SK-MEL-5 (cell line): ENCODE measurements around the gene PTPRD. TPM values are rescaled to one million over a fixed set of nuclear protein-coding genes. Genes with fewer than 3 reads are reported as not detected.
"Not testable (repeated sequence)": the region's sequence is repeated elsewhere in the genome, so short reads cannot be mapped to it uniquely, and the experiment has no call there.

Experiments
- DNase-seq: peaks from one replicate; pipeline ENCODE4 v3.0.0-alpha.2; 2016; ENCODE audit warnings: low read depth, low spot score
- in situ Hi-C: cut with HindIII; loops from 2 replicates; pipeline ENCODE4 v1.10.0; 2016; ENCODE audit warnings: low sequenced_read_pairs, high pct_unique_total_duplicates, low pct_unique_long_range_greater_than_20kb
- total RNA-seq: library from RNA; depleted of rRNA; stranded (reverse); fragments of >200 nt; shearing (Covaris generic); gene quantifications from 2 replicates; pipeline ENCODE4 v1.2.3, GENCODE V29; 2014

PTPRD gene
- total RNA-seq, 1 experiment from 2014 or later, result 2.1 TPM

DNA sequence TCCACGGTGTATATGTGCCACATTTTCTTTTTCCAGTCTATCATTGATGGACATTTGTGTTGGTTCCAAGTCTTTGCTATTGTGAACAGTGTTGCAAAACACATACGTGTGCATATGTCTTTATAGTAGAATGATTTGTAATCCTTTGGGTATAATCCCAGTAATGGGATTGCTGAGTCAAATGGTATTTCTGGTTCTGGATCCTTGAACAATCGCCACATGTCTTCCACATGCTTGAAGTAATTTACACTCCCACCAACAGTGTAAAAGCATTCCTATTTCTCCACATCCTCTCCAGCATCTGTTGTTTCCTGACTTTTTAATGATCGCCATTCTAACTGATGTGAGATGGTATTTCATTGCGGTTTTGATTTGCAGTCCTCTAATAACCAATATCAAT is 267.2 kb downstream of the PTPRD start:
- in situ Hi-C loops, DNase-seq: not testable (repeated sequence)

DNA sequence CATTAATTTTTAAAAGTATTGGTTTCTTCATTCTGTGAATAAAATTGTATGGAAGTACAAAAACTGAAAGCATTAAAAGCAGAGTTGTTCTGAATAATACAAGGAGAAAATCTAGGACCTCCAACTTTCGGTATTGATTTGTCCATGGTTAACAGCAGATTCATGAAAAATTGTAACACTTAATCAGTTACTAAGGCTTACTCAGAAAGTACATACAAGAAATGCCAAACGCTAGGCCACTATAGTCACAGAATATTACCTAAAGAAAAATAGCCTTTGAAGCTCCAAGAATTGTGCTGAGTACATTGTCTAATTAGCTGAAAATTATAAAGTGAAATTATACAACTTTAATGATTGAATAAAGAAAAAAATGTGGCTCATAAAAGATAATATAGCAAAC is 271.7 kb downstream of the PTPRD start:
- in situ Hi-C loops, result no loop called here
- DNase-seq, result no peak

DNA sequence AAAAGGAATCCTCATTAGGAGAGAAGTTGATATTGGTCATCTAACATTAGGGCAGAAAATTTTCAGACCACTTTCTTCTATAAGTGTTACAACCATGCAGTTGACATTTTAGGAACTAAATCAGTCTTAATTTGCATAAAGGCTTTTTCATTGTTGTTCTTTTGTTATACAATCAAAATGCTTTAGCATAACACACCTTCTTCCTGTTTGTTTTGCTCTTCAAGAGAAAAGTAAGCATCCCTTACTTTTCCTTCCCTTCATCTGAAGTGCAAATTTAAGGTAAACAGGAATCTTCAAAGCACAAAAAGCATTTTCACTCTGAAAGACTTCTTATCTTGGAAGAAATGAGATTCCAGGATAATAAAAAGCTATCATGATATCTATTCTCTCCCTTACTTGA is 273.6 kb downstream of the PTPRD start:
- no peak for DNase-seq
- in situ Hi-C loops, result no loop called here

DNA sequence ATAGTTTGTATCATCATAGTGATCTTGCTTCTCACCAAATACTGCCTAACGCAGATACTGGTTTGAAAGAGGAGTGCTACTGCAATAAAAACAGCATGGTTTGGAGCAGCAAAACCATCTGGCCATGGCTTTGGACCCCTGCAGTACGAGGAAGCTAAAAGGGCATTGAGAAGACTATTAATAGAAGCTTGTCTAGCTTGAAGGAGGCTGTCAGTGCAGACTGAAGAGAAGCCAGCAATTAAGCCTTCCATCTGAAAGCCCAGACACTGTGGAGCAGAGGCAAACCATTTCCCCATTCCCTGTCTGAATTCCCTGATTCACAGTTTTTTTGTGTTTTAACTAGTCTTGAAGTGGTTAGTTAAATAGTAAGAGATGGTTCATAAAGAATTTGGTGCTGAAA is 281.6 kb downstream of the PTPRD start:
- no peak for DNase-seq
- in situ Hi-C loops, result no loop called here

DNA sequence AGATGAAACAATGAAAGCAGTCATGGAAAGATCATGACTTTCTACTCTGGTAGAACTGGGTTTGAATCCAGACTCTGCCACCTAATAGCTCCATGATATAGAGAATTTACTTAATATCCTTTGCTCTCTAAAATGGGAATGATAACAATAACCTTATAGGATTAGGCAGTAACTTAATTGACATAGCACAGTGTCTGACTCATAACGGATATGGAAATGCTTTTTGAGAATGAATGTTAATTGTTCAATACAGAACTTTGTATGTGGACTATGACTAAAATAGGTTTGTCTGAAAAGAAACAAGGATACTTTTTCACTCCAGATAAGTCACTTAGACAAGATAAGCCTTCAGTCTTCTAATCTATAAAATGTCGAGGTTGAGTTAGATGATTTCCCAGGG is 330.7 kb downstream of the PTPRD start:
- DNase-seq, result no peak
- in situ Hi-C loops, result no loop called here

DNA sequence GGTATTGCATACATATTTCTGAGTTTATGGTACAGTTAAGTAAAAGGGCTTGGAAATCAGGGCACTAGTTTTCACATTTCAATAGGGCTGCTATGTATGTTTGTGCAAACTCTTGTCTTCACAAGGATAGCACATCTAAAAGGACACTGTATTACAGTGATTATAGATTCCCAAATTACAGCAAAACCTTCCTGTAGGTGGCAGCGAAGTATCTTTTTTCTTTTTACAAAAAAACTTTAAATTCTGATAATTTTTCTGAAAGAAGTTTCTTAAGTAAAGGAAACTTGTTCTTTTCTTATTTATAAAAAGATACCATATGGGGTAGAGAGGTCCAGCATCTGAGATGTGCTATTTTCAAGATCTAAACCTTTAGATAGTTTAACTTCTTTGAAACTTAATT is 337.8 kb downstream of the PTPRD start:
- in situ Hi-C loops, result no loop called here
- no peak for DNase-seq

DNA sequence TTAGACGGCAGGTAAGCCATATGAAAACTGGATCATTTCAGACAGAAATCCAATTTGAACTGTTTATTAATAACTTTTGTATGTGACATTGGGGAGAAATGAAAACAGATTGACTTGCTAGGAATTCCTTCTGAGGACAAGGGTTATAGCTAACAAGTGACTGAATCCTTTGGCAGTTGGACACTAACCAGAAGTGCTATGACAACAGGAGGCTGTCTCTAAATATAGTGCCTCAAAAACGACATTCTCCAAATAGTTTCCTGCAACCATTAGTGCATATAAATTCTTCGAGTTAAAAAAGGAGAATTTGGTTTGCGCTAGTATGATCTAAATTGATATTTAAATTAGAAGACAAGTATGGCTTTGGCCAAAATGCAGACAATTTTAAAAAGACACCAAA is 338.6 kb downstream of the PTPRD start:
- no peak for DNase-seq
- in situ Hi-C loops, result no loop called here

DNA sequence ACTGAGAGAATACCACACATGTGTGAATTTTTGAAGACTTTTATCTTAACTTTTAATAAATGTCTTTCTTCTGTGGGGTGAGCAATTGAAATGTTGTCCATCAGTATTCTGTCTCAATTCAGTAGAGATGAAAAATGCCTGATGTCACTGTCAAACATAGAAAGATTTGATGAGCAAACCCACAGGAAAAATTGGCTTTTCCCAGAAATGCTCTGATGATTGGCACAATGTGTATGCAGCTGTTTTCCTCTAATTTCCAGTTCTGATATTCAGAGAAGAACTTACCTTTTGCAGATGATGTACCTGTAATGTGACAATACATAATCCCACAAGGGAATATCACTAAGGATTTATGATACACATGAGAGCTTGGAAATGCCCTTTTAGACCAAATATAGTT is 340.0 kb downstream of the PTPRD start:
- in situ Hi-C loops, result no loop called here

DNA sequence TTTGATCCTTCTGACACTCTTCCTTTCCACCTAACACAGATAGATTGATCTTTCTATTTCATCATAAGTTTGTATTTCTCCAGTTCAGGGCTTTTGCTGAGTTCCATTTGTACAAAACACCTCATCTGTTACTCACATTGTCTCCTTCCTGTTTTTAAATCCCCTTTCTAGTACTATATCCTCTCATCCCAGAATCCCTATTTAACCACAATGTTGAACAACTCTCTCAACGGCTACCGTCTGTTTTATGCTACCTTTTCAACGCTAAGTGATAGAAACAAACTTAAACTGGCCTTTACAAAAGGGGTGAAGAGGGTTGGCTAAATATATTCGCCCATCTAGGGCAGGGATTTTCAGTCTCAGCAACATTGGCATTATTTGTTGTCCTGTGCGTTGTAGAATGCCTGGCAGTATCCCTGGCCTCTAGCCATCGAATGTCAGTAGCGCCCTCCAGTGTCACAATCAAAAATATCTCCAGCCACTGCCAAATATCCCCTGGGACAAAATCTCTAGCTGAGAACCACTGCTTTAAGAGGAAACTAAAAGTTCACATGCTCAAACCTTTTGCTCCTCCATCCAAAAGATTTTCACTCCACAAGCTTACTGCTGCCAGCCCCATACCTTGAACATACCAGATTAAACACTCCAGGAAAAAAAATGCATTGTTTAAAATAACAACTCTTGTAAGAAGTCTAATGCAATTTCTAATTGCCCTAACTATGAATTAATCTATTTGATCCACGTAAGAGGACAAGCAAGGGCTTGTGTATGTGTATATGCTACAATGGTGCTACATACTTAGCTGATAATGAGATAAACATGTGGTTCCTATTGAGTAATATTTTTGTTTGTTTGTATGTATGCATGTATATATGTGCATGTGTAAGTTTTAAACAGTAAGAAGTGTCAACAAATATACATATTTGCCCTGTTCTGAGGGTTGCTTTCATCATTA is 344.0 kb downstream of the PTPRD start:
- in situ Hi-C loops, result no loop called here
- DNase-seq, result peak; percentile 76

More for the DNA sequence above, 340.0 kb downstream of the PTPRD start:
- DNase-seq, result no peak

DNA sequence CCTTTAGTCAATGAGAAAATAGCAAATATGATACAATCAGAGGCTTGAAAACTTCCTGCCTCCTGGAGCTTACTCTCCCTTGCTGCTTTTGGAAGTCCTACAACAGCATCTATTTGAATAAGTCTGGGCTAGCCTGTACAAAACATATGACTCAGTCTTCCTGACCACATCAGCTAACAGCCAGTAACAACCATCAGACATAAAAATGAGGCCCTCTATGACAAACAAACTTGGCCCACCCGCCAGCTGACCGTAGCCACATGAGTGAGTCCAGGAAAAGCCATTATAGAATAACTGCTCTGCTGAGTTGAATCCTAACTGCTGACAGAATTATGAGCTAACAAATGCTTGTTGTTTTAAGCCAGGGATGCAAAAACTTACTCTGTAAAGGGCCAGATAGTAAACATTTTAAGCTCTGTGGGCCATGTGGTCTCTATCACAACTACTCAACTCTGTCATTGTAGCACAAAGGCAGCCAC is 347.6 kb downstream of the PTPRD start:
- DNase-seq, result peak; percentile 7
- in situ Hi-C loops, result no loop called here

DNA sequence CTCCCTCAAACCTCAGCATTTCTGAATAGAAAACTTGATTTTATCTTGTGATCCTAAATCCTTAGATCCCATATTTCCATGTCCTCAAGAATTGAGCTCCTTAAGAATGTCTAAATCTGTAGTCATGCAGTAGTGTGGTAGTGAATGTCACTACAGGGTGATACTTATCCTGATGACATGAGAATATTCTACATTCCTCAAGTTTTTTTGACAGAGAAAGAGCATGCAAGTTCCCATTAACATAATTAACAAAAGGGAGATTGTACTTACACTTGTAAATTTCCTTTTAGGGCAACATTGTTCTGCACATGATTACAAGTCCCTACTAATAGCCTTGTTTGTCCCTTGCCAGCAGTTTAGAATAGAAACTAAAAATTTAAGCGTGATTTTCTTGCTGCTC is 352.3 kb downstream of the PTPRD start:
- in situ Hi-C loops, result no loop called here
- no peak for DNase-seq

DNA sequence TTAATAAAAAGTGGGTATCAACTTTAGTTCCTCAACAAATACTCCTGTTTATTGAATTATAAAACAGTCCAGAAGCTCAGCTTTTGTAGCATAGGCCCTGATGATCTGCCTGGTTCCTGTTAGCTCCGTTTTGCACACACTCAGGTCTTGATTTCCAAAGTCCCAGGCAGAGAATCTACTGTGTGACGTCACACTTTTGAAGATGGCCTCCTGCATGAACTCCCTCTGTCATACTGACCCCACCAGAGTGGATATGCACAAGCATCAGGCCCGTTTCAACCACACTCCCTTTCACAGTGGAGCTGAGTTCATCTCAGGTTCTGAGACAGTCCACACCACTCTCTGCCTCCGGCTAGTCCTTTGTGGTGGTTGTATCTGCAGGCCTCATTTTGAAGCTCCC is 353.1 kb downstream of the PTPRD start:
- no peak for DNase-seq
- in situ Hi-C loops, result no loop called here

DNA sequence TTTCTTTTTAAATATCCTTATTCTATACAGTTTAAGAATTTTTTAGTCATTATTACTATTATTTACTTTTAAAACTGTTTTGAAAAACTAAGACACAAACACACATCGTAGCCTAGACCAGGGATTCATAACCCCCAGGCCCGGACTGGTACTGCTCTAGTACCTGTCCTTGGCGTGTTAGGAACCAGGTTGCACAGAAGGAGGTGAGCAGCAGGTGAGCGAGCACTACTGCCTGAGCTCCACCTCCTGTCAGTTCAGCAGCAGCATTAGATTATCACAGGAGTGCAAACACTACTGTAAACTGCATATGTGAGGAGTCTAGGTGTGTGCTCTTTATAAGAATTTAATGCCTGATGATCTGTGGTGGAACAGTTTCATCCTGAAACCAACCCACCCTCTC is 357.0 kb downstream of the PTPRD start:
- DNase-seq, result no peak
- in situ Hi-C loops, result no loop called here

DNA sequence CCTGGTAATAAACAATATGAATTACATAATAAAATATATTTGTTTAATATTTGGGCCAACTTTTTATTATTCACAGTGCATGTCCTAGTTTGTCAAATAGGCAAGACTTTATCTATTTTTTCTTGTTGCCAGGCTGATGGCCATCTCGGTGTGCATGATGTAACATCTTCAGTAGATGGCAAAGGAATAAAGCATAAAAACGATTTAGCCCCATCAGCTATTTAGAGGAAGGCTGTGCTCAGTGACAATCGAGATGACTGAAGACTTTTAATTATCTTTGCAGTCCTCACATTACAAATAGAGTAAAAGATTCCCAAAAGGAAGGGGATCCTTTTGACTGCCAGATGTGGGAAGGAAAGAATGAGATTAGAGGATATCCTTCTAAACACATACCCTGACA is 358.5 kb downstream of the PTPRD start:
- in situ Hi-C loops, result no loop called here
- DNase-seq, result no peak

DNA sequence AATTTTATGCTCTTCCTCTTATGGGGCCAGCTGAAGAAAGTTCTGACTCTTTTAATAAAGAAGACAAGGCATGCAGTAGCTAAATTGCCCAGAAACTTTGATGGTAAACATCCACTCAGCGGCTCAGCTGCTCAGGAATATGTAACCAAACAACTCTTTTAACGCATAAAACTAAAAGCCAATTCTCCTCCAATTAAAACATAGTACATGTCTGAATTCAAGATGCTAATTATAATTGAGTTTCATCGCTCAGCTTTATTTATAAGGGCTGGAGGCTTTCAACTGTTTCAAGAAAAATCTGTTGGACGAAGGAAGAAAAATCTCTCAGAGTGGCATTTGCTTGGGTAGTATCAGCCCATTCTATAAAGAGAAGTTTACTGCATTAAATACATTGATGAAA is 359.5 kb downstream of the PTPRD start:
- no peak for DNase-seq
- in situ Hi-C loops, result no loop called here

DNA sequence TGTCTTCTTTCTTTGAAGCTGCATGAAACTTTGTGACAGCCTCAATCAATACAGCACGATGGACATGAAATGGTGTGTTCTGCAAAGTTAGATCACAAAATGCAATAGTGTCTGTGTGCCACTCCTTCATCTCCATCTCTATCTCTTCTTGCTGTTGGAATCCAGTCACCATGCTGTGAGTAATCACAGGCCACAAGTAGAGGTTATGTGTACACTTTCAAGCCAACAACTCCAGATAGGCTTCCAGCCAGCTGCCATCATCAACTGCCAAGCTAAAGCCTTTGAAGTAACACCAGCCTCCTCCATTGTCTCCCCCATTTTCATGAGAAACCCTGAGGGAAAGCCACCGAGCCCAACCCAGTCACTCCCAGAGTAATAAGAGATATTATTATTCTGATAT is 360.6 kb downstream of the PTPRD start:
- in situ Hi-C loops, result no loop called here
- no peak for DNase-seq

DNA sequence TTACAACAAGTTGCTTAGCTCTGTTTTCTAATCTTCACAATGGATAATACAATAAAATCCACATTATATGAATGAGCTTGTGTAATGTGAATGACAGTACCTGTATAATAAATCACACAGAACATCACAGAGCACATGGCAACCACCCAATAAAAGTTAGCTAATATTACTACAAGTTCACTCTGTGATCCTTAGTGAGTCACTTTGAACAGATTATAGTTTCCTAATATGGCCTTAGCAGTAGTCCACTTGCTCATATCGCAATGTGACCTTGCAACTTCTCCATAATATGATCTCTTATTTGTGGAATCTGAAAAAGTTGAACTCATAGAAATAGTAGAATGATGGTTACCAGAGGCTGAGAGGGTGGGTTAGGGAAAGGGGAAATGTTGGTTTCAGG is 361.3 kb downstream of the PTPRD start:
- DNase-seq, result no peak
- in situ Hi-C loops, result no loop called here

DNA sequence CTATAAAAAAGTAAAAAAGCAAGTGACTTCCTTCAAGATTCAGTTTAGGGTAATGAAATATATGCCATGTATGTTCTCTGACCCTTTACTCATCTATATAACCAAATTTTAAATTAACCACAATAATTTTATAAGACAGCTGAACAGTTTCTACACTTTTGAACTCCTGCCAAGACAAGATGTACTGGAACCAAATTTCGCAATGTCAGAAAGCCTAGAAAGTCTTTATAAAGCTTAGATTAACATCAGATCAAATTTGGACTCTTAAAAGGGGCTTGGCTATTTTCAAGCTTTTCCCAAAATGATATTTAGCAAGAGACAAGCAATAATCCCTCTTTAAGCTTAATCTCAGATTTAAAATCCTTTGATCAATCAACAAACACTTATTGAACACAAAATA is 362.6 kb downstream of the PTPRD start:
- DNase-seq, result no peak
- in situ Hi-C loops, result no loop called here

DNA sequence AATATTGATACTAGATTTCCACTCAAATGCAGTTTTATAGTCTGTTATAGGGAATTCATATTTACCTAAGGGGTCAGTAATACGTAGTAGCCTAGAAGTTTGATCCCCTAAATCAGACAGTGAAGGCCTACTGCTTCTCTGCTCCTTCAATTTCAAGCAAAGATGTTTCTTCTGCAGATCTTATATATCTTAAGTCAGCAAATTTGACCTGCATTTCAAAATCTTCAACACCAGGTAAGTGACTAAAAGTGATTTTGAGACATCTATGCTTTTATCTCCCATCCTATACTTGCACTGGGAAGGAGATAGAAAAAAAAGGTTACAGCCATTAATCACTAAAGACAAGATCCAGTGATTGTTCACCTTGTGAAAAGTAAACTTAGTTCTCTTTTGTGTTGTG is 363.9 kb downstream of the PTPRD start:
- no peak for DNase-seq
- in situ Hi-C loops, result no loop called here
